Thoracic aorta (tissue), 2 donors: ENCODE data around the gene MAGIX. TPM values are rescaled to one million over a fixed set of nuclear protein-coding genes. Genes with fewer than 3 reads are reported as not detected.
A peak's percentile ranks its signal among the peaks of the same experiment; 100 is the strongest.

Source experiments
- ATAC-seq: fragments of 150-250 bp; one replicate; pipeline ENCODE4 v1.8.0; 2017; ENCODE audit warnings: low read depth; ENCODE audit not compliant: insufficient number of reproducible peaks, low FRiP score
- DNase-seq: peaks from one replicate; pipeline ENCODE4 v3.0.0-alpha.2; 2020; ENCODE audit warnings: low spot score
- H3K27ac ChIP-seq, 2 donors: fragments of 200-600 bp; sonication (generic); 1 replicate in 1 of 2; 2 replicates in 1 of 2; pipeline ENCODE4 v1.5.1; 2016; ENCODE audit warnings: mild to moderate bottlenecking in 2 of 2, moderate library complexity in 2 of 2
- H3K27me3 ChIP-seq: fragments of 200-600 bp; sonication (generic); replicated peaks from 2 replicates; pipeline ENCODE4 v1.6.0; 2016; ENCODE audit warnings: mild to moderate bottlenecking; ENCODE audit not compliant: insufficient read depth
- H3K36me3 ChIP-seq: fragments of 200-600 bp; sonication (generic); one replicate; pipeline ENCODE4 v1.5.1; 2016
- H3K4me1 ChIP-seq, 2 donors: fragments of 200-600 bp; sonication (generic); 1 replicate in 1 of 2; 2 replicates in 1 of 2; pipeline versions ENCODE4 v1.5.1 to v1.6.0; 2016; ENCODE audit warnings: low read depth in 2 of 2, mild to moderate bottlenecking in 1 of 2; ENCODE audit not compliant: control insufficient read depth in 1 of 2
- H3K4me3 ChIP-seq: fragments of 200-600 bp; sonication (generic); 2 replicates; pipeline ENCODE4 v1.5.1; 2016; ENCODE audit warnings: mild to moderate bottlenecking
- H3K9me3 ChIP-seq: fragments of 200-600 bp; sonication (generic); 2 replicates; pipeline ENCODE4 v1.5.1; 2016
- CTCF ChIP-seq: fragments of 200-600 bp; sonication (generic); IDR thresholded peaks from one replicate; pipeline ENCODE4 v1.5.1; 2019; ENCODE audit warnings: antibody characterized with exemption
- total RNA-seq, 2 donors: library from RNA; depleted of rRNA; stranded (reverse); fragments of >200 nt; gene quantifications; one replicate each; pipeline versions ENCODE4 v1.1.0 to v1.2.3, GENCODE V29; 2016

MAGIX gene
- total RNA-seq, 2 donors from 2014 or later: 3.5 to 16.8 TPM

- Histone ChIP-seq H3K9me3 (no peaks in the 10 kb centered on the region), H3K27ac (no peak overlapping the region), H3K4me1 (peaks cover 0 to 7% of the 10 kb centered on the region in 2 donors), H3K27me3 (no peaks in the 10 kb centered on the region), H3K36me3 (no peaks in the 10 kb centered on the region), H3K4me3 (no peak overlapping the region)
- no peak for ATAC-seq
- TF ChIP-seq CTCF: no peak
- no peak for DNase-seq
Measured at GRCh38 chrX:49188468-49189076, 26.0 kb downstream of the MAGIX start.

- H3K9me3 ChIP-seq: no peaks in the 10 kb centered on the region
- H3K27me3 ChIP-seq: no peaks in the 10 kb centered on the region
- ATAC-seq (no peak), DNase-seq (no peak)
- H3K36me3 ChIP-seq: no peaks in the 10 kb centered on the region
- TF ChIP-seq CTCF: no peak
- peaks cover 0 to 7% of the 10 kb centered on the region in 2 donors for H3K4me1 ChIP-seq
- peak overlapping the region; percentile 67 for H3K4me3 ChIP-seq
- H3K27ac ChIP-seq: peak overlapping the region in 1 of 2 donors; percentile 86
Measured at GRCh38 chrX:49189606-49190005, 27.0 kb downstream of the MAGIX start.

- peak overlapping the region; percentile 83 to 86 for H3K27ac ChIP-seq
- ATAC-seq (peak; percentile 97), DNase-seq (peak; percentile 83)
- no peaks in the 10 kb centered on the region for H3K9me3 ChIP-seq
- H3K27me3 ChIP-seq: no peaks in the 10 kb centered on the region
- H3K4me3 ChIP-seq: peak overlapping the region; percentile 80
- TF ChIP-seq CTCF: no peak
- no peaks in the 10 kb centered on the region for H3K4me1 ChIP-seq
- H3K36me3 ChIP-seq: no peaks in the 10 kb centered on the region
Measured at GRCh38 chrX:49190821-49191573, 28.4 kb downstream of the MAGIX start.

- H3K36me3 ChIP-seq: no peaks in the 10 kb centered on the region
- TF ChIP-seq CTCF: no peak
- H3K4me1 ChIP-seq: no peaks in the 10 kb centered on the region
- peak overlapping the region; percentile 77 to 86 for H3K27ac ChIP-seq
- no peak for DNase-seq
- ATAC-seq: no peak
- peak overlapping the region; percentile 80 for H3K4me3 ChIP-seq
- no peaks in the 10 kb centered on the region for H3K9me3 ChIP-seq
- no peaks in the 10 kb centered on the region for H3K27me3 ChIP-seq
Measured at GRCh38 chrX:49191574-49192011, 29.0 kb downstream of the MAGIX start.

GRCh38 chrX:49192722-49193328 is 30.3 kb downstream of the MAGIX start:
- Histone ChIP-seq H3K36me3 (no peaks in the 10 kb centered on the region), H3K27ac (no peak overlapping the region), H3K27me3 (no peaks in the 10 kb centered on the region), H3K4me1 (no peaks in the 10 kb centered on the region), H3K4me3 (no peak overlapping the region), H3K9me3 (no peaks in the 10 kb centered on the region)
- DNase-seq (no peak), ATAC-seq (no peak)
- TF ChIP-seq CTCF: peak; percentile 40
